Panc1 (cell line): ENCODE data around the gene MED13L. TPM values are rescaled to one million over a fixed set of nuclear protein-coding genes. Genes with fewer than 3 reads are reported as not detected.

ENCODE experiments used
- ATAC-seq: fragments of 200-7000 bp; cut with Tn5 transposase; 2 replicates; pipeline ENCODE4 v1.9.1; 2020; ENCODE audit warnings: mild to moderate bottlenecking, moderate library complexity
- BruUV-seq: library from RNA; stranded (reverse); fragments of 400-500 nt; replicated peaks from 2 replicates; lab custom pipeline; 2021; lab: Mats Ljungman, UMichigan
- CTCF ChIA-PET: fragments of 300-600 bp; sonication (Branson Sonifier 250); formaldehyde crosslinking; loops from one replicate; lab custom pipeline; 2022; ENCODE audit warnings: antibody characterized with exemption; lab: Charles Lee
- POLR2A ChIA-PET: fragments of 300-600 bp; sonication (Branson Sonifier 250); formaldehyde crosslinking; loops from one replicate; lab custom pipeline; 2022; ENCODE audit warnings: antibody characterized with exemption; lab: Charles Lee
- DNase-seq: peaks from one replicate; pipeline ENCODE4 v3.0.0-alpha.2; 2010; ENCODE audit warnings: low read depth, low spot score
- H3K27ac ChIP-seq: 2 replicates; pipeline ENCODE4 v1.5.1; 2011; ENCODE audit warnings: mild to moderate bottlenecking, low read length, inconsistent platforms
- H3K27me3 ChIP-seq: fragments of 200-500 bp; sonication (Bioruptor generic); 2 replicates; pipeline ENCODE4 v1.6.0; 2014; ENCODE audit warnings: low read length, inconsistent platforms; ENCODE audit not compliant: control insufficient read depth, insufficient read depth
- H3K36me3 ChIP-seq: fragments of 200-500 bp; sonication (Bioruptor generic); 2 replicates; pipeline ENCODE4 v1.5.1; 2014; ENCODE audit warnings: inconsistent platforms, mild to moderate bottlenecking, low read length, moderate library complexity; ENCODE audit not compliant: control insufficient read depth, insufficient read depth
- H3K4me1 ChIP-seq: 2 replicates; pipeline ENCODE4 v1.5.1; 2011; ENCODE audit warnings: inconsistent platforms, mild to moderate bottlenecking, low read length, moderate library complexity; ENCODE audit not compliant: control insufficient read depth, insufficient read depth
- H3K4me3 ChIP-seq, 2 experiments: 2 replicates each; pipeline ENCODE4 v1.5.1; 2011 to 2012; ENCODE audit warnings: low read depth in 2 of 2, low read length in 2 of 2, mild to moderate bottlenecking in 2 of 2, inconsistent platforms in 1 of 2, moderate library complexity in 1 of 2
- H3K9me3 ChIP-seq: fragments of 200-500 bp; sonication (Bioruptor generic); 2 replicates; pipeline ENCODE4 v1.5.1; 2014; ENCODE audit warnings: low read depth, mild to moderate bottlenecking, inconsistent platforms, low read length, moderate library complexity; ENCODE audit not compliant: control insufficient read depth, insufficient read depth
- CTCF ChIP-seq: fragments of 450-650 bp; IDR thresholded peaks from 2 replicates; pipeline ENCODE4 v1.5.1; 2017; ENCODE audit warnings: mild to moderate bottlenecking
- POLR2AphosphoS5 ChIP-seq: IDR thresholded peaks from 2 replicates; pipeline ENCODE4 v1.6.1; 2012; ENCODE audit warnings: mild to moderate bottlenecking, low read depth, low read length, moderate library complexity
- REST ChIP-seq, 2 experiments: IDR thresholded peaks; 2 replicates each; pipeline ENCODE4 v1.6.1; 2011 to 2012; ENCODE audit warnings: low read depth in 2 of 2, control low read depth in 1 of 2, low read length in 1 of 2, mild to moderate bottlenecking in 1 of 2, moderate library complexity in 1 of 2; ENCODE audit not compliant: insufficient read depth in 1 of 2
- SIN3A ChIP-seq: IDR thresholded peaks from 2 replicates; pipeline ENCODE4 v1.6.1; 2012; ENCODE audit warnings: low read depth, mild to moderate bottlenecking, low read length, moderate library complexity, borderline replicate concordance; ENCODE audit not compliant: insufficient read depth
- TCF7L2 ChIP-seq: IDR thresholded peaks from 2 replicates; pipeline ENCODE4 v1.6.1; 2011; ENCODE audit warnings: mild to moderate bottlenecking, low read depth, low read length, inconsistent platforms
- in situ Hi-C: cut with HindIII; loops from 2 replicates; pipeline ENCODE4 v1.10.0; 2016; ENCODE audit warnings: low sequenced_read_pairs, low pct_unique_long_range_greater_than_20kb
- intact Hi-C: fragments of 100-400 bp; cut with micrococcal nuclease; formaldehyde crosslinking; loops from one replicate; pipeline ENCODE4 v1.10.0; 2022; ENCODE audit not compliant: unreplicated experiment
- total RNA-seq: library from RNA; stranded (reverse); gene quantifications from one replicate; pipeline ENCODE4 v1.2.1, GENCODE V29; 2021; ENCODE audit not compliant: unreplicated experiment

Gene MED13L
- total RNA-seq, 1 experiment from 2014 or later: 170 TPM

- TF ChIP-seq SIN3A (no peak), POLR2AphosphoS5 (no peak), CTCF (no peak), TCF7L2 (no peak), REST (IDR thresholded peaks at IDR 0.05; ENCODE audit: insufficient read depth in 1 of 2, low read depth in 2 of 2, low read length in 1 of 2) (no peak)
- H3K27ac ChIP-seq: no peak overlapping the region
- DNase-seq (no peak), ATAC-seq (no peak)
- no peaks in the 10 kb centered on the region for H3K27me3 ChIP-seq
- intact Hi-C loops: no loop called here
- H3K4me3 ChIP-seq: no peak overlapping the region
- BruUV-seq: no TSS peak
- in situ Hi-C loops: no loop called here
- no peaks in the 10 kb centered on the region for H3K9me3 ChIP-seq
- H3K36me3 ChIP-seq: no peaks in the 10 kb centered on the region
- CTCF ChIA-PET: no interaction called here
- POLR2A ChIA-PET: interaction anchor here (0.6 kb wide), 1 partner anchor 28 kb away, joined by 3 read pairs; no protein-coding TSS in a partner anchor
- peaks cover 40% of the 10 kb centered on the region for H3K4me1 ChIP-seq
Observed at GRCh38 chr12:116201908-116202307, 75.6 kb downstream of the MED13L start.

GRCh38 chr12:116201359-116201758, 76.1 kb downstream of the MED13L start:
- in situ Hi-C loops: no loop called here
- Histone ChIP-seq H3K9me3 (no peaks in the 10 kb centered on the region), H3K27ac (no peak overlapping the region), H3K4me1 (peaks cover 46% of the 10 kb centered on the region), H3K4me3 (no peak overlapping the region), H3K27me3 (no peaks in the 10 kb centered on the region), H3K36me3 (no peaks in the 10 kb centered on the region)
- ATAC-seq (no peak), DNase-seq (no peak)
- no TSS peak for BruUV-seq
- no peak for TF ChIP-seq CTCF
- TF ChIP-seq POLR2AphosphoS5: no peak
- TF ChIP-seq SIN3A: no peak
- intact Hi-C loops: no loop called here
- ChIA-PET POLR2A (no interaction called here), CTCF (no interaction called here)
